BJ (cell line): ENCODE results near the gene SLC22A23. TPM values are rescaled to one million over a fixed set of nuclear protein-coding genes. Genes with fewer than 3 reads are reported as not detected.

Source experiments
- CTCF ChIA-PET: fragments of 350-600 bp; formaldehyde crosslinking; extraction: SDS; loops from one replicate; lab custom pipeline; 2021; ENCODE audit warnings: antibody characterized with exemption, inconsistent platforms; lab: Yijun Ruan, JAX
- POLR2A ChIA-PET: fragments of 300-600 bp; sonication (Branson Sonifier 250); formaldehyde crosslinking; extraction: SDS; loops from one replicate; lab custom pipeline; 2021; ENCODE audit warnings: antibody characterized with exemption; lab: Charles Lee
- DNase-seq: peaks from one replicate; pipeline ENCODE4 v3.0.0-alpha.2; 2011; ENCODE audit warnings: low read depth
- H3K27me3 ChIP-seq: 2 replicates; pipeline ENCODE4 v1.6.0; 2011; ENCODE audit warnings: low read length; ENCODE audit not compliant: control insufficient read depth, insufficient read depth
- H3K36me3 ChIP-seq: 2 replicates; pipeline ENCODE4 v1.5.1; 2011; ENCODE audit warnings: low read length; ENCODE audit not compliant: control insufficient read depth, insufficient read depth
- H3K4me3 ChIP-seq: 2 replicates; pipeline ENCODE4 v1.5.1; 2011; ENCODE audit warnings: low read depth, mild to moderate bottlenecking, control low read depth, low read length
- CTCF ChIP-seq: IDR thresholded peaks from 2 replicates; pipeline ENCODE4 v1.5.1; 2011; ENCODE audit warnings: low read depth, mild to moderate bottlenecking, control low read depth, inconsistent platforms, low read length, moderate library complexity; ENCODE audit not compliant: insufficient read depth
- polyA plus RNA-seq: library from polyadenylated mRNA; depleted of rRNA; stranded (reverse); fragments of >200 nt; gene quantifications from 2 replicates; pipeline ENCODE4 v1.2.3, GENCODE V29; 2011

Gene SLC22A23
- polyA plus RNA-seq, 1 experiment: 0.44 TPM

- Histone ChIP-seq H3K36me3 (peaks cover 14% of the 10 kb centered on the region), H3K27me3 (no peaks in the 10 kb centered on the region), H3K4me3 (no peak overlapping the region)
- CTCF ChIA-PET: interaction anchor here (0.7 to 1.5 kb wide), 3 partner anchors 10 to 245 kb away, joined by 3 to 5 read pairs (median 3); no protein-coding TSS in a partner anchor
- DNase-seq: no peak
- POLR2A ChIA-PET: no interaction called here
- TF ChIP-seq CTCF: no peak
Measured at GRCh38 chr6:3273707-3274521, 182.9 kb downstream of the SLC22A23 start.

GRCh38 chr6:3272911-3273547 is 183.8 kb downstream of the SLC22A23 start:
- no peak for DNase-seq
- Histone ChIP-seq H3K36me3 (peaks cover 16% of the 10 kb centered on the region), H3K4me3 (no peak overlapping the region), H3K27me3 (no peaks in the 10 kb centered on the region)
- no peak for TF ChIP-seq CTCF
- CTCF ChIA-PET: interaction anchor here (1.2 to 1.4 kb wide), 2 partner anchors 12 to 244 kb away, joined by 3 to 4 read pairs; no protein-coding TSS in a partner anchor
- POLR2A ChIA-PET: no interaction called here

GRCh38 chr6:3271756-3272155 is 185.1 kb downstream of the SLC22A23 start:
- Histone ChIP-seq H3K27me3 (no peaks in the 10 kb centered on the region), H3K36me3 (peaks cover 16% of the 10 kb centered on the region), H3K4me3 (no peak overlapping the region)
- CTCF ChIA-PET: interaction anchor here (0.8 to 1.4 kb wide), 4 partner anchors 10 to 461 kb away, joined by 3 to 4 read pairs (median 4); no protein-coding TSS in a partner anchor
- no peak for DNase-seq
- POLR2A ChIA-PET: interaction anchor here (0.6 kb wide), 1 partner anchor 13 kb away, joined by 8 read pairs; no protein-coding TSS in a partner anchor
- TF ChIP-seq CTCF: no peak

GRCh38 chr6:3270258-3270657 is 186.6 kb downstream of the SLC22A23 start:
- no peak overlapping the region for H3K4me3 ChIP-seq
- DNase-seq: no peak
- TF ChIP-seq CTCF: no peak
- ChIA-PET POLR2A (no interaction called here), CTCF (no interaction called here)
- H3K36me3 ChIP-seq: peaks cover 16% of the 10 kb centered on the region
- H3K27me3 ChIP-seq: no peaks in the 10 kb centered on the region
